NCI-H345 treated with DMSO at 0.1 percent for 48 hours (cell line): ENCODE measurements around the gene MAP7D2.

Experiments used
- DNase-seq: peaks from one replicate; lab custom pipeline; 2025; ENCODE audit not compliant: unreplicated experiment; lab: John Stamatoyannopoulos, UW

MAP7D2 gene

GRCh38 chrX:20116087-20116576 is 575 bp downstream of the MAP7D2 start:
- no peak for DNase-seq

GRCh38 chrX:20112022-20112774 is 4.5 kb downstream of the MAP7D2 start:
- no peak for DNase-seq

- DNase-seq = no peak
These were observed 5.4 kb downstream of the MAP7D2 start for GRCh38 chrX:20111271-20111670.

- no peak for DNase-seq
These were observed 14.6 kb downstream of the MAP7D2 start for GRCh38 chrX:20101934-20102581.

- no peak for DNase-seq
These were observed 25.2 kb downstream of the MAP7D2 start for GRCh38 chrX:20091499-20091898.

- no peak for DNase-seq
These were observed 26.9 kb downstream of the MAP7D2 start for GRCh38 chrX:20089845-20090244.

GRCh38 chrX:20080277-20080676 is 36.4 kb downstream of the MAP7D2 start:
- no peak for DNase-seq

GRCh38 chrX:20071511-20072079 is 45.1 kb downstream of the MAP7D2 start:
- no peak for DNase-seq

- no peak for DNase-seq
These were observed 48.8 kb downstream of the MAP7D2 start for GRCh38 chrX:20067709-20068561.

GRCh38 chrX:20066968-20067708 is 49.6 kb downstream of the MAP7D2 start:
- no peak for DNase-seq

- DNase-seq = no peak
These were observed 52.9 kb downstream of the MAP7D2 start for GRCh38 chrX:20063716-20064351.

GRCh38 chrX:20063153-20063552 is 53.6 kb downstream of the MAP7D2 start:
- DNase-seq = no peak

GRCh38 chrX:20061855-20062254 is 54.9 kb downstream of the MAP7D2 start:
- DNase-seq = no peak

GRCh38 chrX:20060961-20061748 is 55.6 kb downstream of the MAP7D2 start:
- peak; percentile 20 for DNase-seq

GRCh38 chrX:20059467-20060128 is 57.1 kb downstream of the MAP7D2 start:
- DNase-seq = no peak

GRCh38 chrX:20057479-20057878 is 59.2 kb downstream of the MAP7D2 start:
- DNase-seq = no peak

- peak; percentile 46 for DNase-seq
These were observed 60.0 kb downstream of the MAP7D2 start for GRCh38 chrX:20056704-20057103.

GRCh38 chrX:20053537-20053936 is 63.2 kb downstream of the MAP7D2 start:
- DNase-seq = no peak

- no peak for DNase-seq
These were observed 69.8 kb downstream of the MAP7D2 start for GRCh38 chrX:20046864-20047263.
